Tibial artery (tissue), 4 donors: ENCODE results near the gene AP3B1.

Experiments used
- DNase-seq, 2 donors: peaks; one replicate each; pipeline ENCODE4 v3.0.0-alpha.2; 2019
- H3K27ac ChIP-seq, 2 donors: fragments of 200-600 bp; sonication (generic) in 1 of 2; 1 replicate in 1 of 2; 2 replicates in 1 of 2; pipeline ENCODE4 v1.5.1; 2018 to 2019; ENCODE audit warnings: mild to moderate bottlenecking in 1 of 2
- H3K27me3 ChIP-seq, 2 donors: fragments of 200-600 bp; sonication (generic) in 1 of 2; one replicate each; pipeline versions ENCODE4 v1.5.1 to v1.6.0; 2016 to 2019
- H3K36me3 ChIP-seq, 3 donors: fragments of 200-600 bp; sonication (generic) in 2 of 3; one replicate each; pipeline ENCODE4 v1.5.1; 2016 to 2019; ENCODE audit warnings: mild to moderate bottlenecking in 2 of 3
- H3K4me1 ChIP-seq, 4 donors: fragments of 200-600 bp; sonication (generic) in 2 of 4; 1 replicate in 3 of 4; 2 replicates in 1 of 4; pipeline ENCODE4 v1.5.1; 2016 to 2019
- H3K4me3 ChIP-seq, 2 donors: fragments of 200-600 bp; sonication (generic) in 1 of 2; 1 replicate in 1 of 2; 2 replicates in 1 of 2; pipeline ENCODE4 v1.5.1; 2018 to 2019; ENCODE audit warnings: mild to moderate bottlenecking in 2 of 2
- H3K9me3 ChIP-seq, 3 donors: fragments of 200-600 bp; sonication (generic) in 1 of 3; one replicate each; pipeline ENCODE4 v1.5.1; 2016 to 2019
- intact Hi-C: fragments of 100-400 bp; cut with DNase I; formaldehyde crosslinking; loops from one replicate; pipeline ENCODE4 v1.15.0; 2023; ENCODE audit warnings: low total_unique reads
- TF ChIP-seq, protein P1 (sequence below), 2 experiments: fragments of 200-600 bp in 1 of 2; fragments of 450-650 bp in 1 of 2; IDR thresholded peaks; one replicate each; pipeline ENCODE4 v1.5.1; 2017 to 2019; ENCODE audit warnings: antibody characterized with exemption in 2 of 2, mild to moderate bottlenecking in 1 of 2, moderate library complexity in 1 of 2

AP3B1 gene

GRCh38 chr5:78003450-78003849 lies 291.0 kb downstream of the AP3B1 start:
- Histone ChIP-seq H3K27ac (no peak overlapping the region), H3K36me3 (peaks cover 0 to 10% (median 5%) of the 10 kb centered on the region in 3 donors), H3K27me3 (no peaks in the 10 kb centered on the region), H3K9me3 (no peaks in the 10 kb centered on the region), H3K4me1 (peaks cover 0 to 3% (median 0%) of the 10 kb centered on the region in 4 donors), H3K4me3 (no peak overlapping the region)
- DNase-seq: no peak
- TF ChIP-seq, protein P1, sequence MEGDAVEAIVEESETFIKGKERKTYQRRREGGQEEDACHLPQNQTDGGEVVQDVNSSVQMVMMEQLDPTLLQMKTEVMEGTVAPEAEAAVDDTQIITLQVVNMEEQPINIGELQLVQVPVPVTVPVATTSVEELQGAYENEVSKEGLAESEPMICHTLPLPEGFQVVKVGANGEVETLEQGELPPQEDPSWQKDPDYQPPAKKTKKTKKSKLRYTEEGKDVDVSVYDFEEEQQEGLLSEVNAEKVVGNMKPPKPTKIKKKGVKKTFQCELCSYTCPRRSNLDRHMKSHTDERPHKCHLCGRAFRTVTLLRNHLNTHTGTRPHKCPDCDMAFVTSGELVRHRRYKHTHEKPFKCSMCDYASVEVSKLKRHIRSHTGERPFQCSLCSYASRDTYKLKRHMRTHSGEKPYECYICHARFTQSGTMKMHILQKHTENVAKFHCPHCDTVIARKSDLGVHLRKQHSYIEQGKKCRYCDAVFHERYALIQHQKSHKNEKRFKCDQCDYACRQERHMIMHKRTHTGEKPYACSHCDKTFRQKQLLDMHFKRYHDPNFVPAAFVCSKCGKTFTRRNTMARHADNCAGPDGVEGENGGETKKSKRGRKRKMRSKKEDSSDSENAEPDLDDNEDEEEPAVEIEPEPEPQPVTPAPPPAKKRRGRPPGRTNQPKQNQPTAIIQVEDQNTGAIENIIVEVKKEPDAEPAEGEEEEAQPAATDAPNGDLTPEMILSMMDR (IDR thresholded peaks at IDR 0.05): no peak
- intact Hi-C loops: no loop called here

DNA sequence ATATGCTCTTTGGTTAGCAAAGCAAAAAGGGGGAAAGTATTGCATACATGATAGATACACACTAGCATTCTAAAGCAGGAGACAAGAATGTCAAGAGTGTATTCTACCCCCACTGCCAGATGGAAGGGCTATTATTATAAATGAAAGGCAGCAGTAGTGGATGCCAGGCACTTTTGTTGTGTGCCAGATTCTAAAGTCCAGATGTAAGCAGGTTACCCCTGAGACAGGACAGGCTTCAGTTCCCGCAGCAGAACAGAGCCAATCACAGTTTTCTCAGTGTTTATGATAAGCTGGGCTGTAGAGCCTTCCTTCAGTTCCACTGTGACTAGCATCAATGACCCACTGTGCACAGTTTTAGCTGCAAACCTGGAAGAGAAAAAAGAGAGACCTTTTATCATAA lies 291.8 kb downstream of the AP3B1 start:
- H3K27ac ChIP-seq: no peak overlapping the region
- H3K36me3 ChIP-seq: peaks cover 0 to 10% (median 5%) of the 10 kb centered on the region in 3 donors
- intact Hi-C loops: no loop called here
- H3K4me1 ChIP-seq: peaks cover 0 to 10% (median 2%) of the 10 kb centered on the region in 4 donors
- TF ChIP-seq, protein P1 (IDR thresholded peaks at IDR 0.05): no peak
- no peaks in the 10 kb centered on the region for H3K27me3 ChIP-seq
- DNase-seq: no peak
- no peak overlapping the region for H3K4me3 ChIP-seq
- no peaks in the 10 kb centered on the region for H3K9me3 ChIP-seq

- no peak for DNase-seq
- peaks cover 0 to 10% (median 5%) of the 10 kb centered on the region in 3 donors for H3K36me3 ChIP-seq
Observed at GRCh38 chr5:78001197-78001596, 293.3 kb downstream of the AP3B1 start.

DNA sequence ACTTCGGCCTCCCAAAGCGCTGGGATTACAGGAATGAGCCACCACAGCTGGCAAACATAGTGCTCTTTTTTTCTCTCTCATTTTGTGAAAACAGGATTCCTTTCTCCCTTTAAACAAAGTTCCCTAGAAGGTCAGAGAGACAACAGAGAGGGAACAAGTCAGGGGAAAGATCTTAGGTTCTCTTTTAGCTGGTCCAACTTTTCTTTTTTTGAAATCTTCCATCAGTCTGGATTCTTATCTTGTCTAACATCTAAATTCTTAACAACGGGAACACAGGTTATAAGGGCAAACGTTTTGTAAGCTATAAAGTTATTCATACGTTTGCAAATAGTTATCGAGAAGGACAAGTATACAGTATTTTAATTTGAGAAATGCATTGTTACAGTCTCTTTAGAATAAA lies 294.3 kb downstream of the AP3B1 start:
- Histone ChIP-seq H3K4me1 (peaks cover 0 to 20% (median 6%) of the 10 kb centered on the region in 4 donors), H3K27ac (no peak overlapping the region), H3K4me3 (no peak overlapping the region), H3K27me3 (no peaks in the 10 kb centered on the region), H3K36me3 (peaks cover 0 to 10% (median 5%) of the 10 kb centered on the region in 3 donors), H3K9me3 (no peaks in the 10 kb centered on the region)
- DNase-seq: no peak
- intact Hi-C loops: no loop called here
- TF ChIP-seq, protein P1 (IDR thresholded peaks at IDR 0.05): no peak

More at GRCh38 chr5:78001197-78001596, 293.3 kb downstream of the AP3B1 start:
- Histone ChIP-seq H3K4me3 (no peak overlapping the region), H3K27me3 (no peaks in the 10 kb centered on the region), H3K9me3 (no peaks in the 10 kb centered on the region), H3K4me1 (peaks cover 0 to 10% (median 2%) of the 10 kb centered on the region in 4 donors), H3K27ac (no peak overlapping the region)
- intact Hi-C loops: no loop called here
- TF ChIP-seq, protein P1 (IDR thresholded peaks at IDR 0.05): no peak

- no peak overlapping the region for H3K27ac ChIP-seq
Observed at GRCh38 chr5:77999399-77999798, 295.1 kb downstream of the AP3B1 start.

More at GRCh38 chr5:77999399-77999798, 295.1 kb downstream of the AP3B1 start:
- H3K36me3 ChIP-seq: peaks cover 0 to 10% (median 5%) of the 10 kb centered on the region in 3 donors
- H3K4me1 ChIP-seq: peaks cover 0 to 28% (median 12%) of the 10 kb centered on the region in 4 donors
- intact Hi-C loops: no loop called here
- H3K27me3 ChIP-seq: no peaks in the 10 kb centered on the region
- no peak overlapping the region for H3K4me3 ChIP-seq
- DNase-seq: no peak
- no peaks in the 10 kb centered on the region for H3K9me3 ChIP-seq
- TF ChIP-seq, protein P1 (IDR thresholded peaks at IDR 0.05): no peak
